Iris pigment epithelial cell (primary cell): ENCODE data around the gene FRG2B.
"Not testable (repeated sequence)": the region's sequence is repeated elsewhere in the genome, so short reads cannot be mapped to it uniquely, and the experiment has no call there.

Experiments used
- DNase-seq: peaks from one replicate; pipeline ENCODE4 v3.0.0-alpha.2; 2011; ENCODE audit warnings: low read depth

Gene FRG2B

DNA sequence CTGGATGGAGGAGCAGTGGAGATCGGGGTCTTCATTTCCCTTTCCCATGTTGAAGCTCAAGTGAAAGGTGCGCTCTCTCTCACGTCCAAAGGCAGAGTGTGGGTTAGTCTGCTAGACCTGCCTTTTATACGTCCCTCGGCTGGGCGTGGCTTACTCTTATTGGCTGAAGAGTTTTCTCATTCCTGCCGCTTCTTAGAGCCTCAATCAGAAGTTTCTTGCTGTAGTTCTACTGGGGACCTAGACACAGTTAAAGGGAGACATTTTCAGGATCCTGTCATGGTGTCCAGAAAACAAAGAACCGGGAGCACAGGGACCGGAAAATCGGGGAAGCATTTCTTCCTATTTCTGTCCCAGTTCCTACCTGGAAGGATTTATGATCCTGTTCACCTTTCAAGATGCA is at the start of gene FRG2B:
TSS of gene FRG2B (minus strand) at position 101 of the 400 bp plus-strand sequence. CDS start at position 48, 53 bp downstream.
- not testable (repeated sequence) for DNase-seq

DNA sequence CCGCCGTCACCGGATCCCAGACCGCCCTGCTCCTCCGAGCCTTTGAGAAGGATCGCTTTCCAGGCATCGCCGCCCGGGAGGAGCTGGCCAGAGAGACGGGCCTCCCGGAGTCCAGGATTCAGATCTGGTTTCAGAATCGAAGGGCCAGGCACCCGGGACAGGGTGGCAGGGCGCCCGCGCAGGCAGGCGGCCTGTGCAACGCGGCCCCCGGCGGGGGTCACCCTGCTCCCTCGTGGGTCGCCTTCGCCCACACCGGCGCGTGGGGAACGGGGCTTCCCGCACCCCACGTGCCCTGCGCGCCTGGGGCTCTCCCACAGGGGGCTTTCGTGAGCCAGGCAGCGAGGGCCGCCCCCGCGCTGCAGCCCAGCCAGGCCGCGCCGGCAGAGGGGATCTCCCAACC is 40.9 kb upstream of the FRG2B start:
- DNase-seq, result not testable (repeated sequence)

DNA sequence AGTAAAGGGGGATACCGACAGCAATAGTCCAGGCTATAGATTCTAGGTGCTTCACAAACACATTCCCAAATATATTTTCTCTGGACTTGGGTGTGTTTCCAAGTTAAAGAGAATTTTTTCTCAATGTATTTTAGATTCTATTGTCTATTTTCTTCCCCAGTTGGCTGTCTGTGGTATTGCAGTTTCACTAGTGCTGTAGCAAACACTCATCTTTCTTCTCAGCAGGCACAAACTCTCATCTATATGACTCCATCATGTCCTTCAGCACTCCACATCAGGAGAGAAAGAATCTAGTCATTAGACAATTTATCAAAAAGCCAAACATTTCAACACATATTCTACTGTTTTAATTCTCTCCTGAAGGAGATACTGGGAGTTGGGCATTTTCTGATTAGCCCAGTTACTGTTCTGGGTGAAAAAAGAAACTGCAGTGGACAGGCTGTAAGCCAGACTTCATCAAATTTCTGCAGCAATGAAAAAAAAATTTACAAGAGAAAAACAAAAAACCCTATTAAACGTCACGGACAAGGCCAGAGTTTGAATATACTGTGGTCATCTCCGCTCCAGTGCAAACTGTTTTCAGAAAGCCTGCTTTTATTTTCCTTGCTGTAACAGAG is 37.1 kb upstream of the FRG2B start:
- not testable (repeated sequence) for DNase-seq

DNA sequence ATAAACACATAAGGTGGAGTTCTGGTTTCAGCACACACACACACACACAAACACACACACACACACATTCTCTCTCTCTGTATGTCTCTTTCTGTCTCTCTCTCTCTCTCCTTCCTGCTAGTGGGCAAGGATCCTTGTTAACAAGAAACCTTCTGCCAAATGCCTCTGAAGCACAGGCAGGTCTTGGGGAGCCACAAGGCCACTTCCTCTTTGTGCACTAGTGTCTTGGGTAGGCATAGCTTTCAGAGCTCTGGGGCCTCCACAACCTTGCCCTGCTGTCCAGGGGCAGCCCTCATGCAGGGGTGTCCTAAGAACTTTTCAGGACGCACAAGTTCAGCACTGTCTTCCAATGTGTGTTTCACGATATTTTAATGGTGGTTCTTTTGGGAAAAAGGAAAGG is 34.5 kb upstream of the FRG2B start:
- not testable (repeated sequence) for DNase-seq

DNA sequence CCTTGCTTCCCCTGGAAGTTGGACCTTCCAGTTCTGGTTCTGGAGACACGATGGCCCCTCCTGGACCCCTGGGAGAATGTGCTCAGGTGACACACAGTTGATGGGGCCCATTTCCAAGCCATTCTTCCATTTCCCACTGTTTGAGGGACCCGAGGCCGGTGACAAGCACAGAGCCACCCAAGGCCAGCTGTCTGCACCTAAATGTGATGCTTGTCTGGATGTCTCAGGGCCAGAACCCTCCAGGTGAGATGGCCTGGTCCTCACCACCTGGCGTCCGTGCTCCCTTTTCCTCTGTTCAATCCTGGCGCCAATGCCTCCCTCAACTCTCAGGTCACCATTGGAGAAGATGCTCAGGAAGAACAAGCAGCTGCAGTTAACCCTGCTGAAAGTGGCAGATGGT is 33.9 kb upstream of the FRG2B start:
- not testable (repeated sequence) for DNase-seq

DNA sequence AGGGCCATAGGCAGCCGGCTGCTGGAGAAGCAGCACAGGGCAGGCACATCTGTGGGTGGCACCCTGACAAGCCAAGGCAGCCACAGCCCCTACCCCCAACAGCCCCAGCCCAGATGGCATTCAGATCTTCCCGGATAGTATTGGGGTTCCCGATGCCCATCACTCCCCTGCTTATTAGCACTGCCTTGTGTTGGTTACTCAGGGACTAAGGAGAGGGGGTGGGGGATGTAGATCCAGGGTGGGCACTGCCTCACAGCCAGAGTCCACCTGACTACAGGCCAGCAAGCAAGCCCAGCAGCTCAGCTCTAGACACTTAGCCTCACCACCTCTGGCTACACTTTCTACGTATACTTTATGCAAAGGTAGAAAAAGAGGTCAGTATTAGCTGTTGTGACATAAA is 30.7 kb upstream of the FRG2B start:
- DNase-seq, result not testable (repeated sequence)

DNA sequence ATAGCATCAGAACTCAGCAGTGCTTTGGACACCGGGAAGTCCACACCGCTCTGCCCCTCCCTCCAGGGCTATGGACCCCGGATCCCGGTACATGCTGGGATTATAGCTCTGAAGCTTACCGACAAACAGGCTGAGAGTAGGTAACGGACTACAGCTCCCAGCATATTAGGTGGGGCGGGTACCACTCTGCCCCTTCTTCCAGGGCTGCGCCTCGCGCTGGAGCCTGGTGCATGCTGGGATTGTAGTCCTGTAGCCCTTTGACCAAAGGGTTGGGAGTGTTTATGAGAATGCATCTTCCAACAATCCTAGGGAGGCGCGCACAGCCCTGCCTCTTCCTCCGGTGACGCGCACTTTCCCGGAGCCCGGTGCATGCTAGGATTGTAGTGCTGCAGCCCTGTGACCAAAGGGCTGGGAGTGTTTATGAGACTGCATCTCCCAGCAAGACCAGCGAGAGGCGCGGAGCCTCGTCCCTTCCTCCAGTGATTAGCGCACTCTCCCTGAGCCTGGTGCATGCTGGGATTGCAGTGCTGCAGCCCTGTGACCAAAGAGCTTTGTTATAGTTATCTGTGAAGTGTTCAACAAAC is 22.4 kb upstream of the FRG2B start:
- DNase-seq, result not testable (repeated sequence)

DNA sequence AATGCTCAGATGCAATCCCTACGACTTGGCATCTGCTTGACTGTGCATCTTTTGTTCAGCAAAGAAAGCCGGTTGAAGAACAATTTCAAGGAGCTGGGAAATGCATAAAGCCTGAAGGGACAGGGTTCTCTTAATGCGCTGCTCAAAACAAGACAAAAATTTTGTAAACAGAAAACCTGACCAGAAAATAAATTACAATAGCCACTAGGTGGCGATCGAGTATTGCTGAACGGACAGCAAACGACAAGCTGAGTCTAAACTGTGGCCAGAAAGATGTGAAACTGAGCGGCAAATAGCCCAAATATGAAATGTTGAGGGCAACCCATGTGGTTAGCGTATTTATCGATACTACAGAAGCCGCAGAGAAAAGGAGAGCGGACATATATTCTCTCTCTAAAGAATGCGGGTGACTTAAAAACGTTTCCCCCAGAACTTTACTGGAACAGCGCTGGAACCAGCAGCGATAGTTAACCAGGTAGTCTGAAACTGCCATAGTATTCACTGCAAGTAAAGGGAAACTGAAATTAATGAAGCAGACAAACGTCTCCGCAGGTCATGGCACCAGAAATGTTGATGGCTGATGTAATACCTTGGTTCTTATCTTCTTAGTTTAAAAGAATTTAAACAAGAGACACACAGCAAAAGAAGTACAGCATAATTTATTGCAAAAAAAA is 20.6 kb upstream of the FRG2B start:
- not testable (repeated sequence) for DNase-seq

DNA sequence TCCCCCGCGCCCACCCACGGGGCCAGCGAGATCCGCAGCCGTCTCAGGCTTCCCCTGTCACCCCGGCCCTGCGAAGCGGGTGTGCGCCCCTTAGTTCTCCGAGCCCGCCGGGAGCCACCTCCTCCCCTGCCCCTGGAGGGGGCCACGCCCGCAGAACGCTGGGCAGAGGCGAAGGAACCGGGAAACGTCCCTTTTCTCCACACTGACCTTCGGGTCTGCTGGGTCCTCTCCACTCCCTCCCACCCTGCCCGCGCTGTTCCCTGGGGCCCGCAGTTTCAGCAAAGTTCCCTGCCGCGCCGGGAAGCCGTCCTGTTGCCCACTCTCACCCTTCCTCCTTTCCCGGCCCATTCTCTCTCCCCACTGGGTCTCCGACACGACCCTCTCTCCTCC is 11.2 kb upstream of the FRG2B start:
- not testable (repeated sequence) for DNase-seq

DNA sequence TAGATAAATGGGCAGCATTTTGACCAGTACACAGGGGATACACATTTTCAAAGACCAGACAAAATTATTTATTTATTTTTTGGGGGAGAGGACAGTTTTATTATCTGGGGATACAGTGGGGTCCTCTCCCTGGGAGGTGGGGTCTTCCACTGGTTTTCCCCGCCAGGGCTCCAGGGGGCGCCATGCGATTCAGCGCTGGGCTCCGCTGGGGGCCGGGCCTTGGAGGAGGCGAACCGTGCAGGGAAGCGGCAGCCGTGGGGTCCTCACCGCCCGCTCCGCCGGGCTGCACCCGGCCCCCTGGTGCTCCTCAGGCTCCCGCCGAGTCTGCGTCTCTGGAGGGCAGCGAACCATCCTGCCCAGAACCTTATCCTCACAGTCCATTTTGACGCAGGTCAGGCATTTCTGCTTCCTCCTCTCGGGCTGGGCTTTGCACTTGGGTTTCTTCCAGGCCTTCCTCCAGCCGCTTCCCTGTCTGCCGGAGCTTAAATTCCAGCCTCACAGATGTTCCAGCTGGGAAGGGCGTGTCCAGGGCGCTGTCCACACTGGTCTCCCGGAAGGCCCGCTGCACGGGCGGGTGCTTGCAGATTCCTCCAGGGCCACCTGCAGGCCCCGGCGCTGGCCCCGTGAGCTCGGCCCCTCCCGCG is 10.7 kb upstream of the FRG2B start:
- DNase-seq, result not testable (repeated sequence)

DNA sequence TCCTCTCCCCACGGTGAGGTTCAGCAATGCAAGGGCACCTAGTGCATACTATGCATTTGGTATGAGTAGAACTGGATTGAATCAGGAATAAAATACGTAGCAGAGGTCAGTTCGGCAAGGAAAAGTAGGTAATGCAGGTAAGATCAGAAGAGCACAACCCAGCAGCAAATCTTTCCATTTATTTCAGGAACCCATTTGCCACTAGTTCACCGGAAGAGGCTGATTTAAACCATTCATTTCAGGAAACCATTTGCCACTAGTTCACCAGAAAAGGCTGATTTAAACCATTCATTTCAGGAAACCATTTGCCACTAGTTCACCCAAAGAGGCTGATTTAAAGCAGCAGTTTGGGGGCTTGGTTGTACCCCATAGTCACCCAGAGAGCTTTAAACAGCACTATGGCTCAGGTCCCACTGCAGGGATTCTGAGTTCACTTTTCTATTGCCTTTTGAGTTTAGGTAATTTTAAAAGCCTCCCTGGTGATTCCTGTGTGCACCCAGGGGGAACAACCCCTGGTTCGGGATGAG is 4.2 kb upstream of the FRG2B start:
- DNase-seq, result not testable (repeated sequence)

DNA sequence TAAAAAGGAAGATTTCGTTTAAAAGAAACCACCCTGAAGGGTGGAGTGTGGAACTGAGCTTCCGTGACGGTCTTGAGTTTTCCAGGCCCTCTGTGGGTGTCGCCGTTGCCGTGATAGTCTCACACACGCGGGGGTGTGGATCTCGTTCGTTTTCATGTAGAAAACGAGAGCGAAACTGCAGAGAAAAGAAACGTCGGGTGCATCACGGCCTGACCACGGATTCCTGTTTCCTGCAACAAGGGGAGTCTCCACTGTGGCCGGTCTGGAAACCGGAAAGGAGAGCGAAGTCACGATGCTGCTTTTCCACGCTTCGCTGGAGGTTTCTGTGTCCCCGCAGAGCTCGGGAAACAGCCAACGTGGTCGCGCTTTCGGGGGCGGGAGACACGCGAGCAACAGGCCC is 4.1 kb downstream of the FRG2B start:
- not testable (repeated sequence) for DNase-seq

DNA sequence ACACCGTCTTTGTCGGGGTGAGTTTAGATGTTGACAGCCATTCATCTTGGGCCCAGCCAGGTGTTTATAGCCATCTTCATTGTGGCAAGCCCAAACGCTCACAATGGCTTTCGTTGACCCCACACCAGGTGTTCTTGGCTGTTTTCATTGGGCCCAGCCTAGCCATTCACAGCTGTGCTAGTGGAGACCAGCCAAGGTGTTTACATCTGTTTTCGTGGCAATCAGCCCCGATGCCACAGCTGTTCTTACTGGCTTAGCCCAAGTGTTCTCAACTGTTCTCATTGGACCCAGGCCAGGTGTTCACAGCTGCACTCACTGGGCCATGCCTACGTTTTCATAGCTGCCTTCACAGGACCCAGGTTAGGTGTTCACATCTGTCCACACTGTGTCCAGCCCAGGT is 7.7 kb downstream of the FRG2B start:
- no peak for DNase-seq

DNA sequence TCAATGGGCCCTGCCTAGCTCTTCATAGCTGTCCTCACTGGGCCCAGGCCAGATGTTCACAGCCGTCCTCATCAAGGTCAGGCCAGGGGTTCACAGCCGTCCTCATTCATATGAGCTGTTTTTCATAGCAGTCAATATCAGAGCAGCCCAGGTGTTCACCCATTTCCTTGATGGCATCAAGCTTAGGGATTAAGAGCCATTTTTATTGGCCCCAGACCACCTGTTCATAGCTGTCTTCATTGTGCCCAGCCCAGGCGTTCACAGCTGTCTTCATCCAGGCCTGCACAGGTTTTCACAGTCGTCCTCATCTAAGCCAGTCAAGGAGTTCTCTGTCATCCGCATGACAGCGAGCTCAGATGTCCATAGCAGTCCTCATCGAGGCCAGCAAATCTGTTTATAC is 9.4 kb downstream of the FRG2B start:
- DNase-seq, result no peak

DNA sequence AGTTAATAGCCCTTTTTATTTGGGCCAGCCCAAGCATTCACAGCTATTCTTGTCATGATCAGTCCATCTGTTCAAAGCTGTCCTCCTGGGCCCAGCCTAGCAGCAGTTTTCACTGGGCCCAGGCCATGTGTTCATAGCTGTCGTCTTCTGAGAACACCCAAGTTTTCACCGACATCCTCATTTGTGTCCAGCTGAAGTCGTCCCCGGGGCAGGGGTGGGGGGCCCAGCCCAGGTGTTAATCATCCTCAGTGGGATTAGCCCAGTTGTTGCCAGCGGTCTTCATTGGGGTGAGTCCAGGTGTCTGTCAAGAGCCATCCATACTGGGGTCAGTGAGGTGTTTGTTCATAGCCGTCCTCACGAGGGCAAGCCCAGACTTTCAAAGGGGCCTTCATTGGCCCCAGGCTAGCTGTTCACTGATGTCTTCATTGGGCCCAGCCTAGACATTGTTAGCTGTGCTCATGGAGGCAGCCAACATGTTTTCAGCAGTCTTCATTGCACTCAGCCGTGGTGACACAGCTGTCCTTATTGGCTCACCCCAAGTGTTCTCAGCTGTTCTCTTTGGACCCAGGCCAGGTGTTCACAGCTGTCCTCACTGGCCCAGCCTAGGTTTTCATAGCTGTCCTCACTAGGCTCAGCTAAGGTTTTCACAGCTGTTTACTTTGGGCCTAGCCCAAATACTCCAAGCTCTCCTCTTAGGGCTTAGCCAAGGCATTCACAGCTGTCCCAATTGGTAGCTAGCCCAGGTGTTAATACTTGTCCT is 10.0 kb downstream of the FRG2B start:
- DNase-seq, result no peak

DNA sequence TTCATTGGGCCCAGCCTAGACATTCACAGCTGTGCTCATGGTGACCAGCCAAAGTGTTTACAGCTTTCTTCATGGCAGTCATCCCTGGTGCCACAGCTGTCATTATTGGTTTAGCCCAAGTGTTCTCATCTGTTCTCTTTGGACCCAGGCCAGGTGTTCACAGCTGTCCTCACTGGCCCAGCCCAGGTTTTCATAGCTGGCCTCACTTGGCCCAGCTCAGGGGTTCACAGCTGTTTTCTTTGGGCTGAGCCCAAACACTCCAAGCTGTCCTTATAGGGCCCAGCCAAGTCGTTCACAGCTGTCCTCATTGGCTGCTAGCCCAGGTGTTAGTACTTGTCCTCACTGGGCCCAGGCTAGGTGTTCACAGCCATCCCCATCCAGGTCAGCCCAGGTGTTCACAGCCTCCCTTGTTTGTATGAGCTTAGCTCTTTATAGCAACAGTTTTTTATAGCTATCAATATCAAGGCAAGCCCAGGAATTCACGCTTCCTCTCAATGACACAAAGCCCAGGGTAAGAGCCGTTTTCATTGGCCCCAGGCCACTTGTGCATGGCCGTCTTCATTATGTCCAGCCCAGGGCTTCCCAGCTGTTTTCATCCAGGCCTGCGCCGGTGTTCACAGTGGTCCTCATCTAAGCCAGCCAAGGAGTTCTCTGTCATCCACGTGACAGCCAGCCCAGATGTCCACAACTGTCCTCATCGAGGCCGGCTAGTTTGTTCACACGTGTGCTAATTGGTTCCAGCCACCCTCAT is 11.6 kb downstream of the FRG2B start:
- DNase-seq, result no peak

DNA sequence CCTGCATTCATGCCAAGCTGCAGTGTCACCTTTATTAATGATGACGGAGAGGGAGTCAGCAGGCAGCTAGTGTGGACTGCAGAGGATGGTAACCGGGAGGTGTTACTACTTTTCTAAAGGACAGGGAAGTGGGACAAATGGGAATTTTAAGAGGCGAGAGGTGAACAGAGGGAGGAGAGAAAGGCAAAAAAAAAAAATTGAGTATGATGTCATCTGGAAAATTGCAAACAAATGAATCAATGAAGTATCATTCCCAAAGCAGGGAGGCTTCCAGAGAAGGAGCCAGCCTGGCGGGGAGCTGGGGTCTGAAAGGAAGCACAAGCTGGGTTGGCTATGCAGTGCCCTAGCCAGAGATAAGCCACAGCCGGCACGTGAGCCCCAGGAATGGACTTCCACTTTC is 12.9 kb downstream of the FRG2B start:
- DNase-seq, result no peak

DNA sequence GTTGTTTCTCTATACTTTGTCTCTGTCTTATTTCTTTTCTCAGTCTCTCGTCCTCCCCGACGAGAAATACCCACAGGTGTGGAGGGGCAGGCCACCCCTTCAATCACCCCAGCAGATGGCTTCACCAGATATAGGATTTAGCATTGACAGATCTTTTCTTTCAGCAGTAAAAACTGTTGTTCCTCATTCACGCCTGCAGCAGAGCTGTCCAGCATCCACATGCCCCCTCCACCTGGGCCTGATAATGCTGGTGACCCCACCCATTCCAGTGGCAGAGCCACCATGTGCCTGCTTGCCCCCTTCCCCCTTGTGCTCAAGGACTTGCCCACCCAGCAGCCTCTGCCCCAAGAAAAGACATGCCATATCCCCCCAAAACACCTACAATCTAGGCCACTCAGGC is 15.5 kb downstream of the FRG2B start:
- no peak for DNase-seq

DNA sequence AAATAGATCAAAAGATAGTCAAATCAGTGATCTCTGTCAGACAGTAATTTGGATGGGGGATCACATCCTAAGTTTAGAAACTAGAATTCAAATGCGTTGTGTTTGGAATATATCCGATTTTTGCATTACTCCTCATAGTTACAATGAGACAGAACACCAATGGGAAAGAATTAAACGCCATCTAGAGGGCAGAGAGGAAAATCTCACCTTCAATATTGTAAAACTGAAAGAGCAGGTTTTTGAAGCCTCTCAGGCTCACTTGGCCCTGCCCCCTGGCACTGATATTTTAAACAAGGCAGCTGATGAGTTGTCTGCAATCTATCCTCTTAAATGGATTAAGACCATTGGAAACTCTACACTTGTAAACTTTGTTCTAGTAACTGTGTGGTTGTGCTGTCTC is 17.7 kb downstream of the FRG2B start:
- peak; percentile 12 for DNase-seq

DNA sequence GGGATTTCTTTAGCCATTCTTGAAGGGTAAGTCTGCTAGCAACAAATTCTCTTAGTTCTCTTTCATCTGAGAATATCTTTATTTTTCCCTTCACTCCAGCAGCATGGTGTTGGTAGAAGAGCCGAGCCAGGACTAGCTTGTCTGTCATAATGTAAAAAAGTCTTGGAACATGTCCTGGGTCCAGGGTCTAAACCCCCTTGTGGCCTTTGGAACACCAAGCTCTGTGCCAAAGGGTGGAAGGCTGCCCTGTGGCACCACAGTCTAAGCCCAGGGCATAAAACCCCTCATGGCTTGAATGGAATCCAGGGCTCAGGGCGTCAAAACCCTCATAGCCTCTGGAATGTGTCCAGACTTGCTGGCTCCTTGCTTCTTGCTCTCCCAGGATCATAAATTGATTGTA is 23.2 kb downstream of the FRG2B start:
- DNase-seq, result not testable (repeated sequence)

DNA sequence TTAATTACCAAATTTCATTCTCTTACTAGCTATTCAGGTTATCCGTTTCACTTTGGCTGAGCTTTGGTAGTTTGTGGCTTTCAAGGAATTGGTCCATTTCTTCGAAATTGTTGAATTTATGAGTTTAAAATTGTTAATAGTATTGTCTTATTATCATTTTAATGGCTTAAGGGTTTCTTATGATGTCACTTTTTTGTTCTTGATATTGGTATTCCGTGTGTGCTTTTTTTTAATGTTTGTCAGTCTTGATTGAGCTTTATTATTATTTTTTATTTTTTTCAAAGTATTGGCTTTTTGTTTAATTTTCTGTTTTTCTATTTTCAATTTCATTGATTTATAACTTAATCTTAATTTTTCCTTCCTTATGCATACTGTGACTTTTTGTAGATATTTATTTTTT is 25.9 kb downstream of the FRG2B start:
- DNase-seq, result no peak
